HG02610 (cell line): Measurements from ENCODE around the gene ROBO1.

Source experiments
- ATAC-seq: cut with Tn5 transposase; IDR thresholded peaks from one replicate; pipeline ENCODE4 v1.9.1; 2021; ENCODE audit warnings: mild to moderate bottlenecking, moderate library complexity; ENCODE audit not compliant: unreplicated experiment

ROBO1 gene

GRCh38 chr3:78605178-78605577 is 1162.6 kb downstream of the ROBO1 start:
- ATAC-seq = no peak

DNA sequence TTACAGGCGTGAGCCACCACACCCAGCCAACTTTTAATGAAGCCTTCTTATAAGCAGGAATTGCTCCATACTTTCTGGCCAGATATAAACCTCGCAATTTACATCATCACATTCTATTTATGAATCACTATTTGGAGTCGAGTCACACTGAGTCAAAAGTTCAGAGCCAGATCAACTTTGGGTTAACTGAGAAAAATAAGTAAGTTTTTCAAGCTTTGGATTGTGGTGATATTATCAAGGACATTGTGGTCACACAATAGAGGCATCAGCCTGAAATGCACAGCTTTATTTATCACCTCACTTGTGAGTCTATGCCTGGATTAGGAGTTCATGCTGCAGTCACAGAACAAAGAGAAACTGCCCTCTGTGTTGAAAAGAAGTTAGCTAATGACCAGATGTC is 1163.5 kb downstream of the ROBO1 start:
- ATAC-seq = no peak

DNA sequence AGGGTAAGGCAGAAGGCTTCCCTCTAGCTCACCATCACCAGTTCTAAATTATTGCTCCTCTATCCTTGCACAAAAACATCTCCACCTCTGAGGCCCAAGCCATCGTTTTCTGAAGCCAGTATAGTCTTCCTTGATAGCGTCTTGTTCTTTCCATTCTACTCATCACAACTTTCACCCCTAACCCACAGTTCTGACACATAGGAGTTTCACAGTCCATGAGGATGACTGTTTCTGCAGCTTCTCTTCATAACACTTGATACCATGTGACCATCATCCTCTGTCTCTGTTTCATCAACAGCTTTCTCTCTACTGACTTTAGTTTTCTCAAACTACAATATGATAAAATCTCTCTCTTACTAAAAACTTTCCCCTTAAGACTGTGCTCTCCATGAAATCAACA is 1166.5 kb downstream of the ROBO1 start:
- no peak for ATAC-seq

GRCh38 chr3:78589778-78590177 is 1178.0 kb downstream of the ROBO1 start:
- ATAC-seq = no peak

- ATAC-seq = no peak
These were observed 1178.7 kb downstream of the ROBO1 start for GRCh38 chr3:78588906-78589621.

GRCh38 chr3:78580681-78581080 is 1187.1 kb downstream of the ROBO1 start:
- no peak for ATAC-seq

- no peak for ATAC-seq
These were observed 1196.3 kb downstream of the ROBO1 start for GRCh38 chr3:78571486-78571885.

DNA sequence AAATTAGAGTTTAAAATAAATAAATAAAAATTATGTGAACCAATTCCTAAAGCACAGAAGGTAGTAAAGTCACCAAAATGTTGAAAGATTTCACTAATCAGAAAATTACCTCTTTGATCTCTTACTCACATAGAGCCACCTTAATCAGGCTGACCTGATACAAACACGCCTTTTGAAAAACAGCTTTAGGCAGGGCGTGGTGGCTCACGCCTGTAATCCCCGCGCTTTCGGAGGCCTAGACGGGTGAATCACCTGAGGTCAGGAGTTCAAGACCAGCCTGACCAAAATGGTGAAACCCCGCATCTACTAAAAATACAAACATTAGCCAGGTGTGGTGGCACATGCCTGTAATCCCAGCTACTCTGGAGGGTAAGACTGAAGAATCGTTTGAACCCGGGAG is 1197.3 kb downstream of the ROBO1 start:
- ATAC-seq = no peak

- ATAC-seq = no peak
These were observed 1198.0 kb downstream of the ROBO1 start for GRCh38 chr3:78569804-78570203.

DNA sequence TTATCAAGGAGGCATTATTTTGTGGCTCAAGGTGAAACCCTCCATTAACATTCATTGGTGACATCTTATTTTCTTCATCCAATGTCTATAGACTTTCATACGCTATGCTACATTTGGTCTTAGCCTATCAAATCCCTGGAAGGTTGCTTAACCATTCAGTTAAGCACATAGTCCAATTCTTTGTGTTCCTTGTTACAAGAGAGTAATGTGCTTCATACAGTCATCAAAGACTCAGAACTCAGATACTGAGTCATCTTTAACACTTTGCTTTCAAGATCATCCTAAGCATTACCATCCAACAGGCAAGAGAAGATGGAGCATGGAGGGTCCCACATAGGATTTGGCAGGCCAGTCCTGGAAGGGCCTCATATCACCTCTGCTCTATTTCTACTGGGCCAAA is 1202.1 kb downstream of the ROBO1 start:
- ATAC-seq = no peak

DNA sequence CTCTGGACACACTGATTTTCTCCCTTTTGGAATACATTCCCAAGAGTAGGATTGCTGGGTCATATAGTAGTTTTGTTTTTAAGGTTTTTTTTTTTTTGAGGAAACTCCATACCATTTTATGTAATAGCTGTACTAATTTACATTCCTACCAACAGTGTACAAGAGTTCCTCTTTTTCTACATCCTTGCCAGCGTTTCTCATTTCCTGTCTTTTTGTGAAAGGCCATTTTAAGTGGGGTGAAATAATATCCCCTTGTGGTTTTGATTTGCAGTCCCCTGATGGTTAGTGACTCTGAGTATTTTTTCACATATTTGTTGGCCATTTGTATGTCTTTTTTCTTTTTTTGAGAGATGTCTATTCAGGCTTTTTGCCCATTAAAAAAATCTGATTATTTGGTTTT is 1205.5 kb downstream of the ROBO1 start:
- ATAC-seq = no peak
